SK-N-SH treated with all-trans-retinoic acid at 6 μM for 48 hours (cell line): ENCODE data around the gene LCORL.

ENCODE experiments used
- PPARA ChIP-seq: fragments of 250-450 bp; sonication (Bioruptor Pico); IDR thresholded peaks from 2 replicates; pipeline ENCODE4 v1.5.0; 2020; ENCODE audit warnings: mild to moderate bottlenecking, borderline replicate concordance
- ZC3H10 ChIP-seq: fragments of 250-450 bp; sonication (Bioruptor Pico); IDR thresholded peaks from 2 replicates; pipeline ENCODE4 v1.5.1; 2021; ENCODE audit warnings: mild to moderate bottlenecking, moderate library complexity
- ZNF70 ChIP-seq: fragments of 450-650 bp; formaldehyde crosslinking; IDR thresholded peaks from 2 replicates; pipeline ENCODE4 v1.5.0; 2020; ENCODE audit warnings: mild to moderate bottlenecking, moderate library complexity

- TF ChIP-seq ZNF70 (CRISPR knock-in tag) (no peak), PPARA (no peak), ZC3H10 (CRISPR knock-in tag) (no peak)
These were observed 8.6 kb downstream of the LCORL start for GRCh38 chr4:18012807-18013462.
